Esophagus muscularis mucosa (tissue), 4 donors: ENCODE results near the gene ELFN1.

Experiments
- CTCF ChIP-seq, 3 experiments: fragments of 200-600 bp in 2 of 3; fragments of 450-650 bp in 1 of 3; sonication (generic) in 2 of 3; IDR thresholded peaks; one replicate each; pipeline ENCODE4 v1.5.1; 2017 to 2019; ENCODE audit warnings: antibody characterized with exemption in 3 of 3, mild to moderate bottlenecking in 2 of 3, moderate library complexity in 1 of 3
- EP300 ChIP-seq: sonication (generic); formaldehyde crosslinking; IDR thresholded peaks from one replicate; pipeline ENCODE4 v1.6.1; 2017; ENCODE audit warnings: antibody characterized with exemption
- POLR2A ChIP-seq: fragments of 450-650 bp; IDR thresholded peaks from one replicate; pipeline ENCODE4 v1.6.1; 2017; ENCODE audit warnings: antibody characterized with exemption, moderate library complexity, mild to moderate bottlenecking, low read depth
- POLR2AphosphoS5 ChIP-seq, 2 donors: sonication (generic); formaldehyde crosslinking; IDR thresholded peaks; one replicate each; pipeline ENCODE4 v1.6.1; 2017; ENCODE audit warnings: antibody characterized with exemption in 2 of 2

GRCh38 chr7:1753564-1753867 lies 83.4 kb downstream of the ELFN1 start:
- TF ChIP-seq CTCF (IDR thresholded peaks at IDR 0.05): no peak
- no peak for TF ChIP-seq POLR2AphosphoS5 (IDR thresholded peaks at IDR 0.05)
- no peak for TF ChIP-seq POLR2A
- TF ChIP-seq EP300: no peak
